NCI-H2227 treated with DMSO at 0.1 percent for 48 hours (cell line): ENCODE measurements around the gene CYB5A.

Source experiments
- DNase-seq: peaks from one replicate; lab custom pipeline; 2025; lab: John Stamatoyannopoulos, UW

The CYB5A gene

GRCh38 chr18:74215863-74216262 is 75.9 kb downstream of the CYB5A start:
- DNase-seq = no peak

- DNase-seq = no peak
Observed at GRCh38 chr18:74213429-74213828, 78.3 kb downstream of the CYB5A start.

- no peak for DNase-seq
Observed at GRCh38 chr18:74204526-74205152, 87.1 kb downstream of the CYB5A start.

- no peak for DNase-seq
Observed at GRCh38 chr18:74203811-74204210, 88.0 kb downstream of the CYB5A start.
